ENCODE results near the gene C20orf202.
"Not testable (repeated sequence)": the region's sequence is repeated elsewhere in the genome, so short reads cannot be mapped to it uniquely, and the experiment has no call there.

The C20orf202 gene

GRCh38 chr20:1207293-1207878, 4.1 kb downstream of the C20orf202 start:
- DNase-seq (ENCODE audit: low read depth in 3 of 3, low spot score in 1 of 3) = no peak

DNA sequence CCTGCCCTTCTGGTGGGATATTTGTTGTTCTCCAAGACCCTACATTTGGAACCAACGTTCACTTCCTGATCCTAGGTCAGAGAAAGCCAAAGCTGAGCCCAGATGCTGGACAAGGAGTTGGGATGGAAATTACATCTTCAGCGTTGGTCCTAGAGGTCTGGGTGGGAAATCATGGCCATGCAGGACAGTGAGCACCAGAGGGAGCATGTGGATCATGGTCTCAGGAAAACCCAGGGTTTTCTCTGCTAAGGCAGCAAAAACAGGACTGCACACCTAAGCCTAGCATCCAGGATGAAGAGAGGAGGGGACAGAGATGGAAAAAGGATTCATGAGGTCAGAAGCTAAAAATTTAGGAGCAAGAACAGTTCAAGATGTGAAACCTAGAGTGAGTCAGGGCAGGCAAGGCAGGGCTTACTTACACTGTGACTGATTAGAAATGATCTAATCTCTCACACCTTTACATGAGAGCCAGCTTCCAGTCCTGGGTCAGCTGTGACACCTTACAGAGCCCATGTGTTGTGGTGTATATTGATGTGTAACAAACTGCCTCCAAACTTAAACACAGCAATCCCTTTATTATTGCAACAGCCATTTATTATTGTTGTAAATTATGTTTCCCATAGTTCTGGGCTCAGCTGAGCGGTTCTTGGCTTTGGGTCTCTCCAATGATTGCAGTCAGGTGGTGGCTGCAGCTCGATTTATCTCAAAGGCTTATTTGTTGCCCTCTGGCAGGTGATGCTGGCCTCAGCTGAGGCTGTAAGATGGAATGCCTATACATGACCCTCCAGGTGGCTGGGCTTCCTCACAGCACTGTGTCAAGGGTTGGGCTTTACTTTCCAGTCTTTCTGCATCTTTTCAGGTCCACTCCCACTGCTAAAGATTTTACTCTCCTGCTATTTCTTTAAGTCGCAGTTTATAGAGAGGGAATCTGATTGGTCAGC, 6.5 kb downstream of the C20orf202 start:
- no peak for DNase-seq (ENCODE audit: low read depth in 3 of 3, low spot score in 1 of 3)

DNA sequence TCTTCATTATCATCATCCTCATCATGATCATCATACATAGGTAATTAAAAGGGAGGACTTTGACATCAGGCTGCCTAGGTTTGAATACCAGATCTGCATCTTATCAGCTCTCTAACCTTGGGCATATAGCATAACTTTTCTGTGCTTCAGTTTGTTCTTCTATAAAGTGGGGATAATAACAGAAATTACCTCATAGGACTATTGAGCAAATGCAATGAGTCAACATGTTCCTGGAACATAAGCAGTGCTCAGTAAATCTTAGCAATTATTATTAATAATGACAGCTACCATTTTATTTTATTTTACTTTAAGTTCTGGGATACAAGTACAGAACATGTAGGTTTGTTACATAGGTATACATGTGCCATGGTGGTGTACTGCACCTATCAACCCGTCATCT, 7.2 kb downstream of the C20orf202 start:
- no peak for DNase-seq (ENCODE audit: low read depth in 3 of 3, low spot score in 1 of 3)

GRCh38 chr20:1212023-1212422, 8.8 kb downstream of the C20orf202 start:
- DNase-seq (ENCODE audit: low read depth in 3 of 3, low spot score in 1 of 3) = no peak

GRCh38 chr20:1212607-1213396, 9.5 kb downstream of the C20orf202 start:
- peak; percentile 22 to 38 (median 25) for DNase-seq (ENCODE audit: low read depth in 3 of 3, low spot score in 1 of 3)

DNA sequence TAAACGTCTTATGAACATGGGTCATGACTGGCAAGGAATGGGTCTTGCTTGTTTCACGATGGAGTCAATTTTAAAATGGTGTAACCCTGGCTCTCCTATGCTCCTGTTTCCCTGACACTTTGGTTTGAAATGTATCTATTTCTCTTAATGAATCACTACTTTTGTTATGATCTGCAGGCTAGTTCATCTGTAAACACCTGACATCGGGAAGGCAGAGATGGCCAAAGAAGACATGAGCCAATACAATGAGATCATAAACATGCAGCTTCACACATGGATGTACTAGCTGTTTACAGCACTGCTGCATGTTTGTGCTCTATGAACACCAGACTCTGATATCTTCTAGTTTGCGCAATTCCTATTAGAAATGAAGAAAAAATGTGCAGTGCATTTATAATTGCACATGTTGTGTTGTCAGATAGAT, 11.6 kb downstream of the C20orf202 start:
- DNase-seq (ENCODE audit: low read depth in 3 of 3, low spot score in 1 of 3) = no peak

GRCh38 chr20:1215386-1216170, 12.3 kb downstream of the C20orf202 start:
- peak in 1 of 3 donors; percentile 22 for DNase-seq (ENCODE audit: low read depth in 3 of 3, low spot score in 1 of 3)

GRCh38 chr20:1216527-1217427, 13.5 kb downstream of the C20orf202 start:
- not testable (repeated sequence) for DNase-seq (ENCODE audit: low read depth in 3 of 3, low spot score in 1 of 3)

DNA sequence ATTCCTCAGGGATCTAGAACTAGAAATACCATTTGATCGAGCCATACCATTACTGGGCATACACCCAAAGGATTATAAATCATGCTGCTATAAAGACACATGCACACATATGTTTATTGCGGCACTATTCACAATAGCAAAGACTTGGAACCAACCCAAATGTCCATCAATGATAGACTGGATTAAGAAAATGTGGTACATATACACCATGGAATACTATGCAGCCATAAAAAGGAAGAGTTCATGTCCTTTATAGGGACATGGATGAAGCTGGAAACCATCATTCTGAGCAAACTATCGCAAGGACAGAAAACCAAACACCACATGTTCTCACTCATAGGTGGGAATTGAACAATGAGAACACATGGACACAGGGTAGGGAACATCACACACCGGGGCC, 19.5 kb downstream of the C20orf202 start:
- not testable (repeated sequence) for DNase-seq (ENCODE audit: low read depth in 3 of 3, low spot score in 1 of 3)

- DNase-seq (ENCODE audit: low read depth in 3 of 3, low spot score in 1 of 3) = no peak
Measured at GRCh38 chr20:1224205-1224890, 21.1 kb downstream of the C20orf202 start.

DNA sequence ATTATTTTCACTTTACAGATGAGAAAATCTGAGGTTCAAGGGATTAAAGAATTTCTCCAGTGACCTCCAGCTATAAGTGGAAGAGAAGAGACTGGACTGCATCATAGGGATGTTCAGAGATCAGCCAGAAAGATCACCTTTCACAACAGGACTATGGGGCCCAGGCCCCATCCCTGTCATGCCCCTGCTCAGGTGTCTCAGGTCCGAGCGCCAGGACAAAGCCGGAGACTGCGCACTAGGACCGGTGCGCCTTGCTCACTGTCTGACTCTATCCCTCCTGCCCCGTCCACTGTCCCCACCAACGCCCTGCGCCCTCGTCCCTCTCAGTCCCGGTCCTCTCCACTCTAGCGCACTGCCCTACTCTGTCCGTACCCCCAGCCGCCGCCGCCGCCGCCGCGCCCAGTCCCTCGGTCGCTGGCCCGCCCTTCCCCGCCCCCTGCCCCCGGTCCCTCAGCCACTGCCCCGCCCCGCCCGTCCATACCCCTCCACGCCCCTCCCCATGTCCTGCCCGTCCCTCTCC, 22.1 kb downstream of the C20orf202 start:
- no peak for DNase-seq (ENCODE audit: low read depth in 3 of 3, low spot score in 1 of 3)

DNA sequence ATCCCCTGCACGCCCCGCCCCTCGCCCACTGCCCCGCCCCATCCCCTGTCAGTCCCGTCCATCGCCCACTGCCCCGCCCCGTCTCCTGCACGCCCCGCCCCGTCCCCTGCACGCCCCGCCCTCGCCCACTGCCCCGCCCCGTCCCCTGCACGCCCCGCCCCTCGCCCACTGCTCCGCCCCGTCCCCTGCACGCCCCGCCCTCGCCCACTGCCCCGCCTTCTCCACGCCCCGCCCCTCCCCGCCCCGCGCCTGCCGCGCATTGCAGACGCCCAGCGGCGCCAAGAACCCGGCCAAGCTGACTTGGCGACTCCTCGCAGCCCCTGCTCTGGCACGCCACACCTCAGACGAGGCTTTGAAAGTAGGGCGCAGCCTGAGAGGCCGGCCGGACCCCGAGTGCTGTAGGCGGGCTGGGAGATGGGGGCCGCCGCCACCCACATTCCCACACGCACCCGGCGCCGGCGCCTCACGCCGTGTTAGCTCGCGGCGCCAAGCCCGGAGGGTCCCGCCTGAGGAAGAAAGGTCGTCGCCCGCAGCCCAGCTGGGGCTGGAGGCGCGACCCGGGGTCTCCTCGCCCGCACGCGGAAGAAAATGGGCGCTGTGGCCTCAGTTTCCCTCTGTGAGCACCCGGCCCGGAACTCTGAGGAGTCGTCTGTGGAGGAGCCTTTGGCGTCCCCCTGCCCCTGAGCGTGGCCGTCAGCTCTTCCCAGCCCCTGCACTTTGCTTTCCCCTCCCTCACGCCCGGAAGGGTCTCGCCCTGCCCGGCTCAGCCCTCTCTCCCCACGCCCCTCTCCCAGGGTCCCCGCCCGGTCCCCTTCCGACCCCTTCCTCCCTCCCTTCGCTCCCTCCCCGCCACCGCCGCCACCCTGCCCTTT, 22.8 kb downstream of the C20orf202 start, which contains the start of gene RAD21L1:
TSS of gene RAD21L1 (plus strand) at position 262 of the 872 bp plus-strand sequence. CDS start 2,410 bp downstream, outside the sequence.
- peak; percentile 55 to 82 (median 72) for DNase-seq (ENCODE audit: low read depth in 3 of 3, low spot score in 1 of 3)

DNA sequence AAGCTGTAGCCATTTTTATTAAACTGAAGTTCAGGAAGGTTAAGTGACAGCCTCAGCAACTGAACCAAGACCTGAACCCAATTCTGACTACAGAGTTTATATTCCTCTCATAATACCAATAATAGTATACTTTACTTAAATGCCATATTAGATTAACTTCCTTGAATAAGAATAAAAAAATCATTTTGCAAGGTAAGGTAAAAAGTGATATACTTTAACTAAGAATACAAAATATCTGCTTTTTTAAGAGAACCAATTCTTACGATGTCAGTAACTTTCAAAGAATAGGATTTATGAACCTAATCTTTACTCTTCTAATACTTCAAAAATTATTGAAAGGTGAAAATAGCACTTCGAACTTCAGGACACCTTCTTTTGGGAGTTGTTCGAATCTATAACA, 26.3 kb downstream of the C20orf202 start:
- DNase-seq (ENCODE audit: low read depth in 3 of 3, low spot score in 1 of 3) = no peak

DNA sequence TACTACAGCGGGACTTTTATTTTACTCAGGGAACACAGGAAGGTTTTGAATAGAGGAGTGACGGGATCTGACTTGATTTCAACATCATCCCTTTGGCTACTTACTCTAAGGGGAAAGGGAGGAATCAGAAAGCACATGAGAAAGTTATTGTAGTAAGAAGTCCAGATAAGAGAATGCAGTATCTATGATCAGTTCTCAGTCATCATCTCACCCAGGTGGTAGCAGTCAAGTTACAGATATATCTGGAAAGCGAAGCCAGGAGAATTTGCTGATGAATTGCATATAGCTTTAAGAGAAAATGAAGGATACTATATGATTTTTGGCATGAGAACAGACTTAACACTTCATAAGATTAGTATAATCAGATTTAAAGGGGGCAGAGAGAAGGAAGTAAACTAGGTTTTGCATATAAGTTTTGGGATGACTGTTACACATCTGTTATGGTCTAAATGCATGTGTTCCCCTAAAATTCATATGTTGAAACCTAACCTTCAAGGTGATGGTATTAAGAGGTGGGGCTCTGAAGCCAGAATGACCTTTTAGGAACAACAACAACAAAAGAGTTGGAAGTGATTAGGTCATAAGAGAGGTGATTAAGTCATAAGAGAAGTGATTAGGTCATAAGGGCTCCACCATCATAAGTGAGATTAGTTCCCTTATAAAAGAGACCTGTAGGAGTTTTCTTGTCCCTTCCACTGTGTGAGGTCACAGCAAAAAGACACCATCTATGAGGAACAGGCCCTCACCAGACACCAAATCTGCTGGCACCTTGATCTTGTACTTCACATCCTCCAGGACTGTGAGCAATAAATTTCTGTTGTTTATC, 29.2 kb downstream of the C20orf202 start:
- DNase-seq (ENCODE audit: low read depth in 3 of 3, low spot score in 1 of 3) = no peak

DNA sequence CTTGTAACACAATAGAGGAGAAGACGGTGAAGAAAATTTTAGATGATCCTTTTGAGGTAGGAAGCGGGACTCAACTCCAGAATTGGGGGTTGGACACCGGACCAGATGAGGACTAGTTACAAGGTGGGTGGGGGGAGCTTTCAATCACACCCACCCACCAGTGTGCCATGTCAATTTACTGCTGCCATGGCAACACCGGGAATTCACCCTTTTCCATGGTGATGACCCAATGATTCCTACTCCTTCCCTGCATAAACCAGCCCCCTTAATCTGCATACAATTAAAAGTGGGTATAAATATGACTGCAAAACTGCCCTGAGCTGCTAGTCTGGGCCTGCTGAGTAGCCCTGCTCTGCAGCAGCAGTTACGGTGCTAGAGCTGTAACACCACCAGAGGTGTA, 37.3 kb downstream of the C20orf202 start:
- DNase-seq (ENCODE audit: low read depth in 3 of 3, low spot score in 1 of 3) = no peak

DNA sequence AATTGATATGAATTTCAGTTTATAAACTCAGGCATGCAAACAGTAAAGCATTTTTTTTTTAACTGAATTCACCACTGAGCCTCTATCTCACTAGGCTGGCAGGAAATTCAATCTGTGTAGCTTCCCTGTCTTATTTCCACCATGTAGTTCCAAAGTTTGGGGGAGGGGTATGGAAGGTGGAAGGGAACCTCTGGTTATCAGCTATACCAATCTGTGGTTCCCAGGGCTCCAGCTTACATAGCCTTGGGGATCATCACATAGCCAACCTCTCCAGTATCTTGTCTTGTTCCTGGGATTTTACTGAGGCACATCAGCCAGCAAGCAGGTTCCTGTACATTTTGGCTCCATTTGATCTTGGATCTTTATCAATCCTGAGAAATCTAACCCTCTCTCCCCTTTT, 38.2 kb downstream of the C20orf202 start:
- DNase-seq (ENCODE audit: low read depth in 3 of 3, low spot score in 1 of 3) = no peak

DNA sequence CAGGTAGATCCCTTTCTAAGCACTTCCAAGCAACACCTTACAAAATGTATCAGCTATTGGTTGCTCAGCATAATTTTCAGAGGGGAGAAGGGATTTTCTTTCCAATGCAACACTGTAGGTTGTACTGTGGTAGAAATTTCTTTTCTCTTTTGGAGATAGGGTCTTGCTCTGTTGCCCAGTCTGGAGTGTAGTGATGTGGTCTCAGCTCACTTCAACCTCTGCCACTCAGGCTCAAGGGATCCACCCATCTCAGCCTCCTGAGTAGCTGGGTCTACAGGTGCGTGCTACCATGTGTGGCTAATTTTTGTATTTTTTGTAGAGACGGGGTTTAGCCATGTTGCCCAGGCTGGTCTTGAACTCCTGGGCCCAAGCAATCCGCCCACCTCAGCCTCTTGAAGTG, 38.8 kb downstream of the C20orf202 start:
- no peak for DNase-seq (ENCODE audit: low read depth in 3 of 3, low spot score in 1 of 3)

All from stimulated activated CD4-positive, alpha-beta T cell treated with anti-CD3 and anti-CD28 coated beads, TNF-alpha, amount 100 ng/mL, for 1 hour (primary cell).